ENCODE measurements around the gene DHRS2.
"Not testable (repeated sequence)": the region's sequence is repeated elsewhere in the genome, so short reads cannot be mapped to it uniquely, and the experiment has no call there.

The DHRS2 gene

GRCh38 chr14:23647619-23648018 lies 11.5 kb downstream of the DHRS2 start:
- no peak for DNase-seq (ENCODE audit: low read depth in 2 of 2)

- no peak for DNase-seq (ENCODE audit: low read depth in 2 of 2)
These were observed 12.7 kb downstream of the DHRS2 start for GRCh38 chr14:23648764-23649460.

GRCh38 chr14:23650506-23650905 lies 14.3 kb downstream of the DHRS2 start:
- no peak for DNase-seq (ENCODE audit: low read depth in 2 of 2)

- DNase-seq (ENCODE audit: low read depth in 2 of 2): no peak
These were observed 16.9 kb downstream of the DHRS2 start for GRCh38 chr14:23653051-23653450.

- no peak for DNase-seq (ENCODE audit: low read depth in 2 of 2)
These were observed 18.1 kb downstream of the DHRS2 start for GRCh38 chr14:23654231-23654630.

- DNase-seq (ENCODE audit: low read depth in 2 of 2): no peak
These were observed 21.9 kb downstream of the DHRS2 start for GRCh38 chr14:23657959-23658470.

- DNase-seq (ENCODE audit: low read depth in 2 of 2): peak; percentile 14 to 19
These were observed 24.4 kb downstream of the DHRS2 start for GRCh38 chr14:23660290-23661226.

GRCh38 chr14:23661542-23661941 lies 25.4 kb downstream of the DHRS2 start:
- no peak for DNase-seq (ENCODE audit: low read depth in 2 of 2)

GRCh38 chr14:23663127-23663526 lies 27.0 kb downstream of the DHRS2 start:
- DNase-seq (ENCODE audit: low read depth in 2 of 2): no peak

GRCh38 chr14:23663711-23664110 lies 27.5 kb downstream of the DHRS2 start:
- DNase-seq (ENCODE audit: low read depth in 2 of 2): no peak

- no peak for DNase-seq (ENCODE audit: low read depth in 2 of 2)
These were observed 28.2 kb downstream of the DHRS2 start for GRCh38 chr14:23664207-23664885.

GRCh38 chr14:23665302-23666016 lies 29.3 kb downstream of the DHRS2 start:
- DNase-seq (ENCODE audit: low read depth in 2 of 2): no peak

GRCh38 chr14:23667134-23667533 lies 31.0 kb downstream of the DHRS2 start:
- DNase-seq (ENCODE audit: low read depth in 2 of 2): no peak

GRCh38 chr14:23669441-23669840 lies 33.3 kb downstream of the DHRS2 start:
- no peak for DNase-seq (ENCODE audit: low read depth in 2 of 2)

- no peak for DNase-seq (ENCODE audit: low read depth in 2 of 2)
These were observed 34.3 kb downstream of the DHRS2 start for GRCh38 chr14:23670481-23670880.

GRCh38 chr14:23672200-23672599 lies 36.0 kb downstream of the DHRS2 start:
- DNase-seq (ENCODE audit: low read depth in 2 of 2): no peak

GRCh38 chr14:23675337-23675736 lies 39.2 kb downstream of the DHRS2 start:
- no peak for DNase-seq (ENCODE audit: low read depth in 2 of 2)

GRCh38 chr14:23675906-23676305 lies 39.7 kb downstream of the DHRS2 start:
- DNase-seq (ENCODE audit: low read depth in 2 of 2): no peak

- no peak for DNase-seq (ENCODE audit: low read depth in 2 of 2)
These were observed 45.2 kb downstream of the DHRS2 start for GRCh38 chr14:23681337-23681736.

- not testable (repeated sequence) for DNase-seq (ENCODE audit: low read depth in 2 of 2)
These were observed 53.7 kb downstream of the DHRS2 start for GRCh38 chr14:23689709-23690514.

- DNase-seq (ENCODE audit: low read depth in 2 of 2): no peak
These were observed 56.3 kb downstream of the DHRS2 start for GRCh38 chr14:23692416-23692815.

All from activated CD8-positive, alpha-beta memory T cell treated with anti-CD3 and anti-CD28 coated beads for 4 hours (primary cell).